IMR-90 (cell line): Measurements from ENCODE around the gene VWA8. TPM values are rescaled to one million over a fixed set of nuclear protein-coding genes. Genes with fewer than 3 reads are reported as not detected.
A peak's percentile ranks its signal among the peaks of the same experiment; 100 is the strongest.

Experiments
- ATAC-seq: fragments of 200-7000 bp; cut with Tn5 transposase; 2 replicates; pipeline ENCODE4 v1.9.1; 2020; ENCODE audit warnings: low read depth, mild to moderate bottlenecking, moderate library complexity
- BruUV-seq: library from RNA; stranded (reverse); fragments of 400-500 nt; replicated peaks from 2 replicates; lab custom pipeline; 2021; lab: Mats Ljungman, UMichigan
- CTCF ChIA-PET: fragments of 300-600 bp; formaldehyde crosslinking; extraction: SDS; loops from one replicate; lab custom pipeline; 2021; ENCODE audit warnings: antibody characterized with exemption; lab: Yijun Ruan, JAX
- POLR2A ChIA-PET: fragments of 300-600 bp; sonication (Branson Sonifier 250); formaldehyde crosslinking; loops from one replicate; lab custom pipeline; 2022; ENCODE audit warnings: antibody characterized with exemption; ENCODE audit not compliant: unreplicated experiment; lab: Charles Lee
- DNase-seq: peaks from one replicate; pipeline ENCODE4 v3.0.0; 2013
- H2AFZ ChIP-seq: replicated peaks from 2 replicates; pipeline ENCODE3; 2013; ENCODE audit warnings: low read length, mild to moderate bottlenecking; ENCODE audit not compliant: poor library complexity
- H2AK5ac ChIP-seq: 2 replicates; pipeline ENCODE4 v1.6.1; 2013; ENCODE audit warnings: low read depth, low read length, inconsistent platforms
- H2AK9ac ChIP-seq: replicated peaks from 2 replicates; pipeline ENCODE3; 2013; ENCODE audit warnings: mild to moderate bottlenecking, low read depth, low read length, moderate library complexity; ENCODE audit not compliant: poor library complexity
- H2BK120ac ChIP-seq: 2 replicates; pipeline ENCODE4 v1.6.1; 2013; ENCODE audit warnings: low read depth, low read length, inconsistent platforms
- H2BK15ac ChIP-seq: 3 replicates; pipeline ENCODE4 v1.6.1; 2013; ENCODE audit warnings: low read depth, low read length, inconsistent platforms
- H2BK20ac ChIP-seq: 2 replicates; pipeline ENCODE4 v1.6.1; 2013; ENCODE audit warnings: low read depth, mild to moderate bottlenecking, inconsistent platforms, low read length, moderate library complexity
- H2BK5ac ChIP-seq: 2 replicates; pipeline ENCODE4 v1.6.1; 2013; ENCODE audit warnings: mild to moderate bottlenecking, low read depth, low read length, inconsistent platforms; ENCODE audit not compliant: poor library complexity, severe bottlenecking
- H3K14ac ChIP-seq: replicated peaks from 2 replicates; pipeline ENCODE4 v1.6.1; 2013; ENCODE audit warnings: low read depth, low read length, inconsistent platforms
- H3K18ac ChIP-seq: 2 replicates; pipeline ENCODE4 v1.6.1; 2013; ENCODE audit warnings: low read depth, low read length, control low read depth
- H3K23ac ChIP-seq: 2 replicates; pipeline ENCODE4 v1.6.1; 2013; ENCODE audit warnings: low read depth, low read length, inconsistent platforms
- H3K27ac ChIP-seq: 2 replicates; pipeline ENCODE4 v1.5.1; 2013; ENCODE audit warnings: mild to moderate bottlenecking, control low read depth, low read length; ENCODE audit not compliant: insufficient read depth
- H3K27me3 ChIP-seq: 2 replicates; pipeline ENCODE4 v1.6.1; 2013; ENCODE audit warnings: low read length; ENCODE audit not compliant: control insufficient read depth, insufficient read depth
- H3K36me3 ChIP-seq: 2 replicates; pipeline ENCODE4 v1.6.1; 2013; ENCODE audit warnings: low read length, mixed read lengths; ENCODE audit not compliant: control insufficient read depth, insufficient read depth
- H3K4ac ChIP-seq: 2 replicates; pipeline ENCODE4 v1.6.1; 2013; ENCODE audit warnings: low read depth, low read length, inconsistent platforms
- H3K4me1 ChIP-seq: 2 replicates; pipeline ENCODE4 v1.6.1; 2013; ENCODE audit warnings: low read length, mixed read lengths; ENCODE audit not compliant: control insufficient read depth, insufficient read depth
- H3K4me2 ChIP-seq: 2 replicates; pipeline ENCODE4 v1.6.1; 2013; ENCODE audit warnings: low read depth, mild to moderate bottlenecking, control low read depth, low read length, moderate library complexity
- H3K4me3 ChIP-seq: 2 replicates; pipeline ENCODE4 v1.5.1; 2013; ENCODE audit warnings: low read depth, mild to moderate bottlenecking, control low read depth, low read length, moderate library complexity; ENCODE audit not compliant: insufficient read depth
- H3K56ac ChIP-seq: 2 replicates; pipeline ENCODE4 v1.6.1; 2013; ENCODE audit warnings: low read length, inconsistent platforms; ENCODE audit not compliant: insufficient read depth; ENCODE audit errors: extremely low read depth
- H3K79me1 ChIP-seq, 2 experiments: 2 replicates each; pipeline ENCODE4 v1.6.1; 2013; ENCODE audit warnings: low read length in 2 of 2, inconsistent platforms in 1 of 2, low read depth in 1 of 2
- H3K9ac ChIP-seq: 2 replicates; pipeline ENCODE4 v1.6.1; 2013; ENCODE audit warnings: low read depth, low read length, control low read depth
- H3K9me1 ChIP-seq: 2 replicates; pipeline ENCODE4 v1.6.1; 2013; ENCODE audit warnings: low read length, inconsistent platforms; ENCODE audit not compliant: insufficient read depth
- H3K9me3 ChIP-seq: 2 replicates; pipeline ENCODE4 v1.6.1; 2013; ENCODE audit warnings: low read length; ENCODE audit not compliant: control insufficient read depth, insufficient read depth
- H4K20me1 ChIP-seq: 2 replicates; pipeline ENCODE4 v1.6.1; 2013; ENCODE audit warnings: low read length, inconsistent platforms; ENCODE audit not compliant: insufficient read depth
- H4K5ac ChIP-seq: 2 replicates; pipeline ENCODE4 v1.6.1; 2013; ENCODE audit warnings: mild to moderate bottlenecking, low read depth, low read length, control low read depth
- H4K8ac ChIP-seq, 2 experiments: 2 replicates each; pipeline ENCODE4 v1.6.1; 2013; ENCODE audit warnings: low read depth in 2 of 2, low read length in 2 of 2, control low read depth in 1 of 2, inconsistent platforms in 1 of 2
- H4K91ac ChIP-seq: 2 replicates; pipeline ENCODE4 v1.6.1; 2013; ENCODE audit warnings: low read depth, low read length, inconsistent platforms; ENCODE audit not compliant: insufficient read depth
- BHLHE40 ChIP-seq: fragments of 150-350 bp; IDR thresholded peaks from 2 replicates; pipeline ENCODE4 v1.6.1; 2016; ENCODE audit warnings: mild to moderate bottlenecking, low read depth, low read length
- CEBPB ChIP-seq: IDR thresholded peaks from 2 replicates; pipeline ENCODE4 v1.6.1; 2012; ENCODE audit warnings: low read depth, low read length, improper control_type of control experiment
- CHD1 ChIP-seq: IDR thresholded peaks from 2 replicates; pipeline ENCODE4 v1.6.1; 2012; ENCODE audit warnings: low read depth, low read length, improper control_type of control experiment
- CTCF ChIP-seq: conservative IDR thresholded peaks from 2 replicates; pipeline ENCODE4 v1.5.1; 2012; ENCODE audit warnings: mild to moderate bottlenecking, low read depth, low read length, improper control_type of control experiment
- FOS ChIP-seq: fragments of 150-350 bp; IDR thresholded peaks from 2 replicates; pipeline ENCODE4 v1.6.1; 2016; ENCODE audit warnings: low read depth, low read length
- MAFK ChIP-seq: IDR thresholded peaks from 2 replicates; pipeline ENCODE4 v1.6.1; 2012; ENCODE audit warnings: low read depth, low read length, improper control_type of control experiment
- MAZ ChIP-seq: IDR thresholded peaks from 2 replicates; pipeline ENCODE4 v1.6.1; 2012; ENCODE audit warnings: low read depth, mild to moderate bottlenecking, low read length, improper control_type of control experiment, moderate library complexity, borderline replicate concordance
- MXI1 ChIP-seq: IDR thresholded peaks from 2 replicates; pipeline ENCODE4 v1.6.1; 2012; ENCODE audit warnings: low read depth, mild to moderate bottlenecking, low read length, moderate library complexity, borderline replicate concordance
- NFE2L2 ChIP-seq: fragments of 150-350 bp; IDR thresholded peaks from 2 replicates; pipeline ENCODE4 v1.6.1; 2016; ENCODE audit warnings: low read depth, mild to moderate bottlenecking, low read length
- POLR2A ChIP-seq: IDR thresholded peaks from 2 replicates; pipeline ENCODE4 v1.6.1; 2012; ENCODE audit warnings: mild to moderate bottlenecking, low read depth, low read length
- RAD21 ChIP-seq: IDR thresholded peaks from 2 replicates; pipeline ENCODE4 v1.6.1; 2012; ENCODE audit warnings: low read length, improper control_type of control experiment
- RCOR1 ChIP-seq: IDR thresholded peaks from 2 replicates; pipeline ENCODE4 v1.6.1; 2012; ENCODE audit warnings: mild to moderate bottlenecking, low read length, improper control_type of control experiment; ENCODE audit not compliant: insufficient replicate concordance
- RFX5 ChIP-seq: IDR thresholded peaks from 2 replicates; pipeline ENCODE4 v1.8.0; 2012; ENCODE audit warnings: low read depth, mild to moderate bottlenecking, low read length, moderate library complexity
- SMC3 ChIP-seq: fragments of 150-350 bp; IDR thresholded peaks from 2 replicates; pipeline ENCODE4 v1.6.1; 2016; ENCODE audit warnings: low read depth, mild to moderate bottlenecking, antibody characterized with exemption, low read length, moderate library complexity
- WGBS, 2 experiments: methylation state at CpG; one replicate each; pipeline versions ENCODE4 v1.1.5 to v1.1.7; 2013; ENCODE audit warnings: missing lambda C conversion rate in 2 of 2; ENCODE audit not compliant: insufficient read length in 1 of 2; ENCODE audit errors: extremely low coverage in 2 of 2; 5-methylcytosine and 5-hydroxymethylcytosine counted together
- dilution Hi-C: fragments of 300-500 bp; cut with HindIII; formaldehyde crosslinking; loops from one replicate; pipeline ENCODE4 v1.14.3; 2018; ENCODE audit warnings: low sequenced_read_pairs; ENCODE audit not compliant: unreplicated experiment
- in situ Hi-C: fragments of 300-500 bp; cut with MboI; formaldehyde crosslinking; loops from 3 replicates; pipeline ENCODE4 v1.14.3; 2019; ENCODE audit warnings: low sequenced_read_pairs, inconsistent platforms, mixed read lengths
- intact Hi-C: fragments of 100-400 bp; cut with micrococcal nuclease; formaldehyde crosslinking; loops from 2 replicates; pipeline ENCODE4 v1.10.0; 2022
- polyA plus RNA-seq, 3 experiments: library from polyadenylated mRNA; depleted of rRNA; stranded (reverse); fragments of >200 nt; gene quantifications; 2 replicates each; pipeline ENCODE4 v1.2.3, GENCODE V29; 2012; ENCODE audit warnings: low replicate concordance in 1 of 3
- total RNA-seq: library from RNA; depleted of rRNA; stranded (reverse); fragments of >200 nt; gene quantifications from 2 replicates; pipeline ENCODE4 v1.2.3, GENCODE V29; 2012
- TF ChIP-seq, protein P1 (sequence below): fragments of 150-350 bp; IDR thresholded peaks from 2 replicates; pipeline ENCODE4 v1.6.1; 2016; ENCODE audit warnings: low read depth, mild to moderate bottlenecking, low read length, moderate library complexity, borderline replicate concordance
- TF ChIP-seq, protein P2 (sequence below): fragments of 150-350 bp; IDR thresholded peaks from 2 replicates; pipeline ENCODE4 v1.6.1; 2017; ENCODE audit warnings: mild to moderate bottlenecking, antibody characterized with exemption, low read length, low read depth

Gene VWA8
- total and polyA plus RNA-seq, 2 of the 4 experiments (the other 2 are of a cell fraction): 5.9 to 18.3 TPM

GRCh38 chr13:41599619-41600018 is 361.3 kb downstream of the VWA8 start:
- Histone ChIP-seq H3K27ac (no peak overlapping the region), H2AK9ac (no peak overlapping the region), H4K91ac (no peak overlapping the region), H3K9me1 (peaks cover 3% of the 10 kb centered on the region), H3K79me1 (no peaks in the 10 kb centered on the region), H3K4me1 (peaks cover 12% of the 10 kb centered on the region), H3K23ac (no peak overlapping the region), H3K27me3 (no peaks in the 10 kb centered on the region), H3K4ac (peak overlapping the region; percentile 25; the same call in 1 of the 2 replicates), H3K9ac (no peak overlapping the region), H3K18ac (peak overlapping the region; percentile 27), H2BK120ac (0 out of 2 replicates have a peak overlapping the region, but pooled peaks have one; percentile 3), H2BK15ac (peak overlapping the region; percentile 20; the same call in 1 of the 3 replicates), H3K56ac (no peak overlapping the region), H3K4me3 (no peak overlapping the region), H3K36me3 (0 out of 2 replicates have a peak, but pooled peaks cover 4% of the 10 kb centered on the region), H2BK5ac (no peak overlapping the region), H3K4me2 (no peak overlapping the region), H4K20me1 (no peaks in the 10 kb centered on the region), H4K8ac (no peak overlapping the region; a peak in 1 of 4 replicates), H3K14ac (peak overlapping the region; percentile 25), H2BK20ac (peak overlapping the region; percentile 65; the same call in 1 of the 2 replicates), H3K9me3 (no peaks in the 10 kb centered on the region), H2AK5ac (no peak overlapping the region), H2AFZ (no peak overlapping the region), H4K5ac (no peak overlapping the region)
- dilution Hi-C loops: no loop called here
- POLR2A ChIA-PET: no interaction called here
- in situ Hi-C loops: no loop called here
- WGBS, 2 experiments: no CpG with 5 or more reads among the region's 3 CpGs
- BruUV-seq: no TSS peak
- DNase-seq (no peak), ATAC-seq (no peak)
- CTCF ChIA-PET: no interaction called here
- TF ChIP-seq POLR2A (no peak), RFX5 (no peak), FOS (no peak), MAZ (no peak), RCOR1 (no peak), BHLHE40 (no peak), CHD1 (no peak), MXI1 (no peak), NFE2L2 (no peak), RAD21 (no peak), SMC3 (no peak), CEBPB (no peak), CTCF (no peak), MAFK (no peak)
- TF ChIP-seq, protein P1, sequence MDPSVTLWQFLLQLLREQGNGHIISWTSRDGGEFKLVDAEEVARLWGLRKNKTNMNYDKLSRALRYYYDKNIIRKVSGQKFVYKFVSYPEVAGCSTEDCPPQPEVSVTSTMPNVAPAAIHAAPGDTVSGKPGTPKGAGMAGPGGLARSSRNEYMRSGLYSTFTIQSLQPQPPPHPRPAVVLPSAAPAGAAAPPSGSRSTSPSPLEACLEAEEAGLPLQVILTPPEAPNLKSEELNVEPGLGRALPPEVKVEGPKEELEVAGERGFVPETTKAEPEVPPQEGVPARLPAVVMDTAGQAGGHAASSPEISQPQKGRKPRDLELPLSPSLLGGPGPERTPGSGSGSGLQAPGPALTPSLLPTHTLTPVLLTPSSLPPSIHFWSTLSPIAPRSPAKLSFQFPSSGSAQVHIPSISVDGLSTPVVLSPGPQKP: no peak
- TF ChIP-seq, protein P2, sequence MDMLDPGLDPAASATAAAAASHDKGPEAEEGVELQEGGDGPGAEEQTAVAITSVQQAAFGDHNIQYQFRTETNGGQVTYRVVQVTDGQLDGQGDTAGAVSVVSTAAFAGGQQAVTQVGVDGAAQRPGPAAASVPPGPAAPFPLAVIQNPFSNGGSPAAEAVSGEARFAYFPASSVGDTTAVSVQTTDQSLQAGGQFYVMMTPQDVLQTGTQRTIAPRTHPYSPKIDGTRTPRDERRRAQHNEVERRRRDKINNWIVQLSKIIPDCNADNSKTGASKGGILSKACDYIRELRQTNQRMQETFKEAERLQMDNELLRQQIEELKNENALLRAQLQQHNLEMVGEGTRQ: no peak
- intact Hi-C loops: no loop called here
